Osteoblast (primary cell): ENCODE measurements around the gene DDIT3. TPM values are rescaled to one million over a fixed set of nuclear protein-coding genes. Genes with fewer than 3 reads are reported as not detected.

Source experiments
- DNase-seq: peaks from one replicate; pipeline ENCODE4 v3.0.0; 2011; ENCODE audit warnings: low spot score, mixed read lengths; ENCODE audit not compliant: insufficient read length; ENCODE audit errors: missing footprints
- H2AFZ ChIP-seq: 2 replicates; pipeline ENCODE4 v1.6.0; 2011; ENCODE audit warnings: mild to moderate bottlenecking, low read length
- H3K27ac ChIP-seq: 2 replicates; pipeline ENCODE4 v1.5.1; 2011; ENCODE audit warnings: mild to moderate bottlenecking, low read depth, low read length, moderate library complexity
- H3K27me3 ChIP-seq: 2 replicates; pipeline ENCODE4 v1.6.0; 2012; ENCODE audit warnings: mild to moderate bottlenecking, control low read depth, inconsistent platforms, low read length, moderate library complexity; ENCODE audit not compliant: insufficient read depth
- H3K36me3 ChIP-seq: 2 replicates; pipeline ENCODE4 v1.5.1; 2011; ENCODE audit warnings: mild to moderate bottlenecking, low read length, control low read depth, moderate library complexity; ENCODE audit not compliant: insufficient read depth
- H3K4me1 ChIP-seq: 2 replicates; pipeline ENCODE4 v1.5.1; 2011; ENCODE audit warnings: mild to moderate bottlenecking, low read length, control low read depth, moderate library complexity; ENCODE audit not compliant: insufficient read depth
- H3K4me2 ChIP-seq: 2 replicates; pipeline ENCODE4 v1.6.0; 2011; ENCODE audit warnings: mild to moderate bottlenecking, low read length; ENCODE audit not compliant: insufficient read depth
- H3K4me3 ChIP-seq: fragments of 200-600 bp; sonication (generic); 3 replicates; pipeline ENCODE4 v1.5.1; 2012; ENCODE audit warnings: mild to moderate bottlenecking, low read length, inconsistent platforms; ENCODE audit not compliant: insufficient read depth
- H3K79me2 ChIP-seq: 2 replicates; pipeline ENCODE4 v1.6.0; 2012; ENCODE audit warnings: mild to moderate bottlenecking, low read length, control low read depth, inconsistent platforms; ENCODE audit not compliant: insufficient read depth
- H3K9me3 ChIP-seq: 2 replicates; pipeline ENCODE4 v1.5.1; 2011; ENCODE audit warnings: low read depth, low read length, control low read depth
- H4K20me1 ChIP-seq: 2 replicates; pipeline ENCODE4 v1.6.0; 2012; ENCODE audit warnings: mild to moderate bottlenecking, low read length, control low read depth; ENCODE audit not compliant: insufficient read depth
- small RNA-seq: library from RNA; depleted of rRNA; stranded (forward); fragments of <200 nt; gene quantifications from one replicate; pipeline ENCODE3, GENCODE V24; 2012
- total RNA-seq: library from RNA; depleted of rRNA; stranded (reverse); fragments of >200 nt; gene quantifications from 2 replicates; pipeline ENCODE4 v1.2.3, GENCODE V29; 2012
- TF ChIP-seq, protein P1 (sequence below): IDR thresholded peaks from 2 replicates; pipeline ENCODE4 v1.5.1; 2011; ENCODE audit warnings: mild to moderate bottlenecking, low read depth, low read length, moderate library complexity; ENCODE audit errors: extremely low read depth

DDIT3 gene
- total RNA-seq, 1 donor, result 136 TPM

- H3K27ac ChIP-seq, result no peak overlapping the region
- no peaks in the 10 kb centered on the region for H3K4me1 ChIP-seq
- no peak for DNase-seq
- no peaks in the 10 kb centered on the region for H3K36me3 ChIP-seq
- peaks cover 42% of the 10 kb centered on the region for H3K27me3 ChIP-seq
- TF ChIP-seq, protein P1, sequence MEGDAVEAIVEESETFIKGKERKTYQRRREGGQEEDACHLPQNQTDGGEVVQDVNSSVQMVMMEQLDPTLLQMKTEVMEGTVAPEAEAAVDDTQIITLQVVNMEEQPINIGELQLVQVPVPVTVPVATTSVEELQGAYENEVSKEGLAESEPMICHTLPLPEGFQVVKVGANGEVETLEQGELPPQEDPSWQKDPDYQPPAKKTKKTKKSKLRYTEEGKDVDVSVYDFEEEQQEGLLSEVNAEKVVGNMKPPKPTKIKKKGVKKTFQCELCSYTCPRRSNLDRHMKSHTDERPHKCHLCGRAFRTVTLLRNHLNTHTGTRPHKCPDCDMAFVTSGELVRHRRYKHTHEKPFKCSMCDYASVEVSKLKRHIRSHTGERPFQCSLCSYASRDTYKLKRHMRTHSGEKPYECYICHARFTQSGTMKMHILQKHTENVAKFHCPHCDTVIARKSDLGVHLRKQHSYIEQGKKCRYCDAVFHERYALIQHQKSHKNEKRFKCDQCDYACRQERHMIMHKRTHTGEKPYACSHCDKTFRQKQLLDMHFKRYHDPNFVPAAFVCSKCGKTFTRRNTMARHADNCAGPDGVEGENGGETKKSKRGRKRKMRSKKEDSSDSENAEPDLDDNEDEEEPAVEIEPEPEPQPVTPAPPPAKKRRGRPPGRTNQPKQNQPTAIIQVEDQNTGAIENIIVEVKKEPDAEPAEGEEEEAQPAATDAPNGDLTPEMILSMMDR, result no peak
- H3K4me3 ChIP-seq, result no peak overlapping the region
- no peaks in the 10 kb centered on the region for H3K9me3 ChIP-seq
- no peak overlapping the region for H3K4me2 ChIP-seq
- H3K79me2 ChIP-seq, result no peaks in the 10 kb centered on the region
- no peaks in the 10 kb centered on the region for H4K20me1 ChIP-seq
- no peak overlapping the region for H2AFZ ChIP-seq
Observed at GRCh38 chr12:57467915-57468314, 52.4 kb downstream of the DDIT3 start.

GRCh38 chr12:57467212-57467874 lies 53.0 kb downstream of the DDIT3 start:
- H3K9me3 ChIP-seq, result no peaks in the 10 kb centered on the region
- TF ChIP-seq, protein P1, result no peak

More at GRCh38 chr12:57467212-57467874, 53.0 kb downstream of the DDIT3 start:
- no peaks in the 10 kb centered on the region for H3K4me1 ChIP-seq
- no peak overlapping the region for H3K4me3 ChIP-seq
- no peaks in the 10 kb centered on the region for H3K36me3 ChIP-seq
- H3K4me2 ChIP-seq, result no peak overlapping the region
- H3K79me2 ChIP-seq, result no peaks in the 10 kb centered on the region
- no peaks in the 10 kb centered on the region for H4K20me1 ChIP-seq
- H3K27me3 ChIP-seq, result peaks cover 36% of the 10 kb centered on the region
- H2AFZ ChIP-seq, result no peak overlapping the region
- DNase-seq, result peak; percentile 73
- H3K27ac ChIP-seq, result no peak overlapping the region

Small RNA genes lying within 50 kb of the gene (small RNA-seq; reads per million reads assigned to genes)
- not detected for gene MIR616

Other genes with a start within 250 kb of the DDIT3 start
- 23.2 and 25.0 TPM in 2 replicates for gene R3HDM2, start 89.5 kb downstream of the DDIT3 start, total RNA-seq
- gene INHBC, start 85.7 kb downstream of the DDIT3 start, total RNA-seq, result not detected in 2 replicates
- gene INHBE, start 65.2 kb downstream of the DDIT3 start, total RNA-seq, result 0.88 and 3.3 TPM in 2 replicates
- 0.29 and 0.36 TPM in 2 replicates for gene GLI1, start 60.7 kb downstream of the DDIT3 start, total RNA-seq
- 0.29 and 0.36 TPM in 2 replicates for gene ARHGAP9, start 40.6 kb downstream of the DDIT3 start, total RNA-seq
- 171 and 187 TPM in 2 replicates for gene MARS1, start 32.4 kb downstream of the DDIT3 start, total RNA-seq
- gene MBD6, start 2.3 kb upstream of the DDIT3 start, total RNA-seq, result 5.0 and 5.8 TPM in 2 replicates
- gene DCTN2, start 26.7 kb upstream of the DDIT3 start, total RNA-seq, result 123 and 129 TPM in 2 replicates
- 0.29 and 0.36 TPM in 2 replicates for gene KIF5A, start 29.5 kb upstream of the DDIT3 start, total RNA-seq
- gene PIP4K2C, start 70.7 kb upstream of the DDIT3 start, total RNA-seq, result 32.4 and 36.6 TPM in 2 replicates
- gene DTX3, start 84.3 kb upstream of the DDIT3 start, total RNA-seq, result 17.1 and 21.4 TPM in 2 replicates
- gene ARHGEF25, start 90.9 kb upstream of the DDIT3 start, total RNA-seq, result 20.6 and 23.9 TPM in 2 replicates
- 1.1 and 2.9 TPM in 2 replicates for gene B4GALNT1, start 112.7 kb upstream of the DDIT3 start, total RNA-seq
- 152 and 211 TPM in 2 replicates for gene OS9, start 173.6 kb upstream of the DDIT3 start, total RNA-seq
- 0.29 and 0.72 TPM in 2 replicates for gene AGAP2, start 218.2 kb upstream of the DDIT3 start, total RNA-seq
- 37.4 and 41.6 TPM in 2 replicates for gene TSPAN31, start 224.5 kb upstream of the DDIT3 start, total RNA-seq
- 275 and 293 TPM in 2 replicates for gene CDK4, start 231.8 kb upstream of the DDIT3 start, total RNA-seq
- gene MARCHF9, start 234.6 kb upstream of the DDIT3 start, total RNA-seq, result 0.59 and 0.72 TPM in 2 replicates
- 0.29 and 0.36 TPM in 2 replicates for gene CYP27B1, start 246.6 kb upstream of the DDIT3 start, total RNA-seq